ENCODE data around the gene ANKRD33B. TPM values are rescaled to one million over a fixed set of nuclear protein-coding genes. Genes with fewer than 3 reads are reported as not detected.

The ANKRD33B gene
- total RNA-seq, 1 experiment from 2014 or later = 6.9 TPM

DNA sequence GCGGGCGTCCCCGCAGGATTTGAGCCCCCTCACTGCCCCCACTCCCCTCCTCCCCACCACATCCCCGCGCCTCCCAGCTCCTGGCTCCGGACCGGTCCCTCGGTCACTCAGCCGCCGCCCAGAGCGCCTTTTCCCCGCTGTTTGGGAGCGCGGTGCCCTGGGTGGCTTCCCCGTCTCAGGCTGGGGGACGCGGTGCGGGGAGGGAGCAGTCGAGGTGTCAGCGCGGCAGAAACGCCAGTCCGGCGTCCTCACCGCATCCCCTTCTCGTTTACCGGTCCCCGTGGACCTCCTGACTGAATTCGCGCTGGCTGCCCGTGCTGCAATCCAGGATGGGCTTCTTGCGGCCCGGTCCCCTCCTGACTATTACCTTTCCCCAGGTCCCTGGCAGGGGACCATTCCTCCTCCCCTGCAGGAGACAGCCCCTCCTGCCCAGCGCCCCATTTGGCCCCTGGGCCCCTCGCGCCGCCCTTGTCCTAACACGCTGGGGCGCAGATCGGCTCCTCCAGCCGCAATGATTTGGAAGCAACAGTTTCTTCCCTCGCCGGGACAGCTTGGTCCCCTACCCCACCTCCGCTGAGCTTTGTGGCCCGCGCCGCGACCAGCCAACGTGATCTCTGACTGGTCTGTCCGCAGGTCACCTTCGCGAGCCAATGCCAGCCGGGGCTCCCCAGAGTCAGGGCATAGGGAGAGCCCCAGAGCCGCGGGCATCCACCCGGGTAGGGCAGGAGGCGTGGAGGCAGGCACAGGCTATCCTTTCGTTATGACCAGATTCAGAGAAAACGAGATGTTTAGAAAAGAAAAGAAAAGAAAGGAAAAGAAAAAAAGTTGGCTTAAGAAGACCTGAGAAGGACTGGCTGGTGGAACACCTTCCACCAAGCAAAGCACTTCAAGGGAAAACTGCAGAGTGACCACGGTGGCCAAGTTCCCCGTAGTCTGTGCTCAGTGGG is 1.2 kb downstream of the ANKRD33B start:
- no peaks in the 10 kb centered on the region for H3K79me1 ChIP-seq (ENCODE audit: insufficient read depth, low read depth, low read length, poor library complexity, severe bottlenecking)
- no peak overlapping the region for H2BK15ac ChIP-seq (ENCODE audit: low read depth, low read length)
- H4K5ac ChIP-seq (ENCODE audit: insufficient read length, low read depth, low read length) = no peak overlapping the region
- peaks cover 3% of the 10 kb centered on the region; the same call in 1 of the 2 replicates for H3K4me1 ChIP-seq (ENCODE audit: insufficient read depth, low read length)
- peak overlapping the region; percentile 86 for H3K4me2 ChIP-seq (ENCODE audit: insufficient read depth, insufficient read length, low read length)
- Mint-ChIP-seq H3K4me3 (peak overlapping the region; percentile 69 to 91), H3K27ac (no peak overlapping the region; a peak in 1 of 7 replicates), H3K36me3 (ENCODE audit: insufficient read depth in 1 of 3, low read depth in 3 of 3) (no peaks in the 10 kb centered on the region; a peak in 1 of 7 replicates), H3K9me3 (no peaks in the 10 kb centered on the region), H3K27me3 (ENCODE audit: low read depth) (peaks cover 86% of the 10 kb centered on the region), H3K4me1 (peaks cover 9 to 18% of the 10 kb centered on the region in 2 experiments)
- H2BK120ac ChIP-seq (ENCODE audit: low read depth, low read length, poor library complexity, severe bottlenecking) = no peak overlapping the region
- WGBS (ENCODE audit: extremely low coverage, insufficient read length, low lambda C conversion rate) = no CpG with 5 or more reads among the region's 61 CpGs
- peaks cover 25% of the 10 kb centered on the region for H3K27me3 ChIP-seq (ENCODE audit: insufficient read depth, low read length)
- no peaks in the 10 kb centered on the region for H3K9me3 ChIP-seq (ENCODE audit: control insufficient read depth, low read depth, low read length)
- no peak for DNase-seq
- no peak overlapping the region; the same call in 1 of the 2 replicates for H3K14ac ChIP-seq (ENCODE audit: insufficient read depth, low read length)
- peak overlapping the region; percentile 2 for H3K18ac ChIP-seq (ENCODE audit: insufficient read length, low read depth, low read length)
- H4K8ac ChIP-seq (replicated peaks; ENCODE audit: insufficient read length, low read depth, low read length) = no peak overlapping the region
- H3T11ph ChIP-seq (ENCODE audit: low read length) = no peak overlapping the region
- TF ChIP-seq, protein P1, sequence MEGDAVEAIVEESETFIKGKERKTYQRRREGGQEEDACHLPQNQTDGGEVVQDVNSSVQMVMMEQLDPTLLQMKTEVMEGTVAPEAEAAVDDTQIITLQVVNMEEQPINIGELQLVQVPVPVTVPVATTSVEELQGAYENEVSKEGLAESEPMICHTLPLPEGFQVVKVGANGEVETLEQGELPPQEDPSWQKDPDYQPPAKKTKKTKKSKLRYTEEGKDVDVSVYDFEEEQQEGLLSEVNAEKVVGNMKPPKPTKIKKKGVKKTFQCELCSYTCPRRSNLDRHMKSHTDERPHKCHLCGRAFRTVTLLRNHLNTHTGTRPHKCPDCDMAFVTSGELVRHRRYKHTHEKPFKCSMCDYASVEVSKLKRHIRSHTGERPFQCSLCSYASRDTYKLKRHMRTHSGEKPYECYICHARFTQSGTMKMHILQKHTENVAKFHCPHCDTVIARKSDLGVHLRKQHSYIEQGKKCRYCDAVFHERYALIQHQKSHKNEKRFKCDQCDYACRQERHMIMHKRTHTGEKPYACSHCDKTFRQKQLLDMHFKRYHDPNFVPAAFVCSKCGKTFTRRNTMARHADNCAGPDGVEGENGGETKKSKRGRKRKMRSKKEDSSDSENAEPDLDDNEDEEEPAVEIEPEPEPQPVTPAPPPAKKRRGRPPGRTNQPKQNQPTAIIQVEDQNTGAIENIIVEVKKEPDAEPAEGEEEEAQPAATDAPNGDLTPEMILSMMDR (conservative IDR thresholded peaks at IDR 0.05) = no peak
- no peak overlapping the region for H3K27ac ChIP-seq (ENCODE audit: insufficient read length, low read depth, low read length)
- no peak overlapping the region for H2BK12ac ChIP-seq (ENCODE audit: insufficient read length, low read depth, low read length)
- H3K4ac ChIP-seq (ENCODE audit: low read depth, low read length) = no peak overlapping the region
- H2BK5ac ChIP-seq (ENCODE audit: insufficient read length, low read length) = no peak overlapping the region
- H3K79me2 ChIP-seq (ENCODE audit: insufficient read depth, low read length) = no peaks in the 10 kb centered on the region
- peak overlapping the region; percentile 9 for H3K9ac ChIP-seq (ENCODE audit: extremely low read depth, insufficient read length, low read length)
- H3K23ac ChIP-seq (ENCODE audit: insufficient read length, low read depth, low read length) = no peak overlapping the region
- H2AFZ ChIP-seq (ENCODE audit: low read length) = no peak overlapping the region
- no peak overlapping the region for H4K91ac ChIP-seq (ENCODE audit: insufficient read length, low read depth, low read length)
- no peak overlapping the region for H2BK20ac ChIP-seq (ENCODE audit: low read depth, low read length, poor library complexity, severe bottlenecking)
- H3K56ac ChIP-seq (ENCODE audit: insufficient read length, low read depth, low read length) = no peak overlapping the region
- no peaks in the 10 kb centered on the region for H4K20me1 ChIP-seq (ENCODE audit: control insufficient read depth, insufficient read depth, insufficient read length)
- peaks cover 19% of the 10 kb centered on the region for H3K23me2 ChIP-seq (ENCODE audit: insufficient read length, low read depth, low read length, poor library complexity, severe bottlenecking)
- H2AK5ac ChIP-seq (ENCODE audit: insufficient read length, low read length) = no peak overlapping the region
